Prostate gland (tissue), 2 donors: ENCODE results near the gene FBXL7. TPM values are rescaled to one million over a fixed set of nuclear protein-coding genes. Genes with fewer than 3 reads are reported as not detected.

Source experiments
- DNase-seq: peaks from one replicate; pipeline ENCODE4 v3.0.0-alpha.2; 2019; ENCODE audit warnings: low spot score
- H3K27ac ChIP-seq, 2 donors: fragments of 200-600 bp; sonication (generic); 2 replicates each; pipeline ENCODE4 v1.5.1; 2017 to 2019
- H3K27me3 ChIP-seq: fragments of 200-600 bp; sonication (generic); replicated peaks from 2 replicates; pipeline ENCODE4 v1.5.1; 2019; ENCODE audit not compliant: insufficient read depth
- H3K36me3 ChIP-seq, 2 donors: fragments of 200-600 bp; sonication (generic); 1 replicate in 1 of 2; 2 replicates in 1 of 2; pipeline versions ENCODE4 v1.5.1 to v1.8.1; 2017 to 2019
- H3K4me1 ChIP-seq: fragments of 200-600 bp; sonication (generic); replicated peaks from 2 replicates; pipeline ENCODE4 v1.5.1; 2019
- H3K4me3 ChIP-seq, 2 donors: fragments of 200-600 bp; sonication (generic); 2 replicates each; pipeline ENCODE4 v1.5.1; 2017 to 2019
- H3K9me3 ChIP-seq: fragments of 200-600 bp; sonication (generic); 2 replicates; pipeline ENCODE4 v1.5.1; 2017
- CTCF ChIP-seq, 4 experiments: fragments of 200-600 bp in 2 of 4; fragments of 450-650 bp in 2 of 4; sonication (generic) in 2 of 4; IDR thresholded peaks; 1 replicate in 3 of 4; 2 replicates in 1 of 4; pipeline ENCODE4 v1.5.1; 2016 to 2019; ENCODE audit warnings: antibody characterized with exemption in 4 of 4, mild to moderate bottlenecking in 2 of 4, moderate library complexity in 2 of 4
- POLR2A ChIP-seq: fragments of 450-650 bp; IDR thresholded peaks from one replicate; pipeline ENCODE4 v1.6.1; 2016; ENCODE audit warnings: antibody characterized with exemption, mild to moderate bottlenecking
- POLR2AphosphoS5 ChIP-seq: sonication (generic); formaldehyde crosslinking; IDR thresholded peaks from one replicate; pipeline ENCODE4 v1.6.1; 2017; ENCODE audit warnings: antibody characterized with exemption
- WGBS: methylation state at CpG from one replicate; pipeline ENCODE4 v1.1.5; 2018; 5-methylcytosine and 5-hydroxymethylcytosine counted together
- intact Hi-C: fragments of 100-400 bp; cut with DNase I; formaldehyde crosslinking; loops from one replicate; pipeline ENCODE4 v1.14.2; 2022
- total RNA-seq, 2 donors: library from RNA; depleted of rRNA; stranded (reverse); fragments of >200 nt; gene quantifications; one replicate each; pipeline ENCODE4 v1.1.0, GENCODE V29; 2016

Gene FBXL7
- total RNA-seq, 2 donors from 2014 or later: 21.2 to 24.2 TPM

- WGBS: 79% methylated on average over 4 of the region's 4 CpGs
Observed at GRCh38 chr5:15731699-15732098, 231.7 kb downstream of the FBXL7 start.

GRCh38 chr5:15734058-15734457 lies 234.1 kb downstream of the FBXL7 start:
- DNase-seq: no peak
- TF ChIP-seq CTCF (IDR thresholded peaks at IDR 0.05): no peak
- 88% methylated on average over 7 of the region's 7 CpGs for WGBS

More at GRCh38 chr5:15731699-15732098, 231.7 kb downstream of the FBXL7 start:
- no peak overlapping the region for H3K4me3 ChIP-seq
- no peaks in the 10 kb centered on the region for H3K27me3 ChIP-seq
- H3K4me1 ChIP-seq: no peaks in the 10 kb centered on the region
- H3K9me3 ChIP-seq: no peaks in the 10 kb centered on the region
- H3K27ac ChIP-seq: no peak overlapping the region
- TF ChIP-seq POLR2AphosphoS5 (no peak), POLR2A (no peak), CTCF (IDR thresholded peaks at IDR 0.05) (no peak)
- H3K36me3 ChIP-seq: no peaks in the 10 kb centered on the region
- DNase-seq: no peak
- intact Hi-C loops: no loop called here

GRCh38 chr5:15737036-15737821 lies 237.2 kb downstream of the FBXL7 start:
- Histone ChIP-seq H3K27me3 (no peaks in the 10 kb centered on the region), H3K27ac (no peak overlapping the region), H3K4me1 (no peaks in the 10 kb centered on the region), H3K9me3 (no peaks in the 10 kb centered on the region), H3K4me3 (no peak overlapping the region), H3K36me3 (no peaks in the 10 kb centered on the region)
- intact Hi-C loops: no loop called here
- TF ChIP-seq POLR2A: no peak
- TF ChIP-seq POLR2AphosphoS5: no peak
- no peak for TF ChIP-seq CTCF (IDR thresholded peaks at IDR 0.05)
- WGBS: 74% methylated on average over 8 of the region's 8 CpGs
- DNase-seq: no peak

More at GRCh38 chr5:15734058-15734457, 234.1 kb downstream of the FBXL7 start:
- Histone ChIP-seq H3K9me3 (no peaks in the 10 kb centered on the region), H3K27me3 (no peaks in the 10 kb centered on the region), H3K36me3 (no peaks in the 10 kb centered on the region), H3K27ac (no peak overlapping the region), H3K4me3 (no peak overlapping the region), H3K4me1 (no peaks in the 10 kb centered on the region)
- intact Hi-C loops: no loop called here

- 66% methylated on average over 5 of the region's 5 CpGs for WGBS
- no peak for DNase-seq
- no peak overlapping the region for H3K27ac ChIP-seq
- intact Hi-C loops: no loop called here
- no peaks in the 10 kb centered on the region for H3K9me3 ChIP-seq
- H3K36me3 ChIP-seq: no peaks in the 10 kb centered on the region
- no peak overlapping the region for H3K4me3 ChIP-seq
- H3K4me1 ChIP-seq: no peaks in the 10 kb centered on the region
- H3K27me3 ChIP-seq: no peaks in the 10 kb centered on the region
- TF ChIP-seq POLR2AphosphoS5: no peak
- no peak for TF ChIP-seq CTCF (IDR thresholded peaks at IDR 0.05)
- TF ChIP-seq POLR2A: no peak
Observed at GRCh38 chr5:15737871-15738664, 238.1 kb downstream of the FBXL7 start.
